ENCODE results near the gene MAPK8IP2. TPM values are rescaled to one million over a fixed set of nuclear protein-coding genes. Genes with fewer than 3 reads are reported as not detected.
A peak's percentile ranks its signal among the peaks of the same experiment; 100 is the strongest.

Gene MAPK8IP2
- total and polyA plus RNA-seq, 2 of the 13 experiments (the other 11 are each of a cell fraction or from before 2014, with no cell fraction given), result 1.3 to 2.6 TPM

GRCh38 chr22:50583294-50583861, 17.2 kb upstream of the MAPK8IP2 start:
- peak overlapping the region; percentile 95 for H3K4me2 ChIP-seq (ENCODE audit: low read depth, low read length)
- WGBS (ENCODE audit: low lambda C conversion rate), result 5% methylated on average over 28 of the region's 37 CpGs
- FAIRE-seq, result no peak
- peaks cover 32% of the 10 kb centered on the region for H3K4me1 ChIP-seq (ENCODE audit: insufficient read depth, low read length)
- H3K4me3 ChIP-seq (replicated peaks in 1 of 3; ENCODE audit: insufficient read depth in 1 of 3, low read depth in 2 of 3, low read length in 3 of 3), result peak overlapping the region; percentile 70 to 91 (median 87)
- ChIA-PET POLR2A (interaction anchor here (1.0 to 2.7 kb wide), 16 partner anchors 10 to 289 kb away, joined by 3 to 30 read pairs (median 6); partner anchors contain the start of genes KLHDC7B, LMF2, MIOX and NCAPH2), CTCF (ENCODE audit: low intra/inter-chr PET ratio, low total read pairs) (interaction anchor here (0.7 kb wide), 1 partner anchor 39 kb away, joined by 3 read pairs; no protein-coding TSS in a partner anchor)
- intact Hi-C loops (cut with micrococcal nuclease; ENCODE audit: unreplicated experiment), result no loop called here
- H3K9ac ChIP-seq (ENCODE audit: insufficient read depth, low read depth, low read length), result peak overlapping the region; percentile 94
- H3K9me3 ChIP-seq (ENCODE audit: low read length), result no peaks in the 10 kb centered on the region
- peaks cover 0 to 3% of the 10 kb centered on the region in 2 experiments; a peak in 2 of 5 replicates for H3K36me3 ChIP-seq (replicated peaks in 1 of 2; ENCODE audit: control insufficient read depth in 1 of 2, insufficient read depth in 2 of 2, low read length in 2 of 2)
- H3K27me3 ChIP-seq (ENCODE audit: control insufficient read depth in 1 of 2, insufficient read depth in 2 of 2, low read length in 2 of 2), result no peaks in the 10 kb centered on the region
- peak overlapping the region; percentile 98 for H3K27ac ChIP-seq (ENCODE audit: extremely low read length, insufficient read depth, low read length)
- DNase-seq (ENCODE audit: low spot score), result peak; percentile 18
- H2AFZ ChIP-seq (ENCODE audit: low read length), result no peak overlapping the region
- H3K79me2 ChIP-seq (ENCODE audit: insufficient read depth, low read length), result no peaks in the 10 kb centered on the region
- TSS peak; percentile 79 for BruUV-seq (replicated peaks)
- peak; percentile 46 for ATAC-seq
- H4K20me1 ChIP-seq (ENCODE audit: insufficient read depth, low read length), result no peaks in the 10 kb centered on the region
- in situ Hi-C loops (cut with HindIII; ENCODE audit: extremely low pct_ligation_motif_present, low pct_unique_long_range_greater_than_20kb), result loop anchor here (5.0 kb wide), 1 partner anchor 114 kb away; no protein-coding TSS in a partner anchor
- TF ChIP-seq, protein P1, sequence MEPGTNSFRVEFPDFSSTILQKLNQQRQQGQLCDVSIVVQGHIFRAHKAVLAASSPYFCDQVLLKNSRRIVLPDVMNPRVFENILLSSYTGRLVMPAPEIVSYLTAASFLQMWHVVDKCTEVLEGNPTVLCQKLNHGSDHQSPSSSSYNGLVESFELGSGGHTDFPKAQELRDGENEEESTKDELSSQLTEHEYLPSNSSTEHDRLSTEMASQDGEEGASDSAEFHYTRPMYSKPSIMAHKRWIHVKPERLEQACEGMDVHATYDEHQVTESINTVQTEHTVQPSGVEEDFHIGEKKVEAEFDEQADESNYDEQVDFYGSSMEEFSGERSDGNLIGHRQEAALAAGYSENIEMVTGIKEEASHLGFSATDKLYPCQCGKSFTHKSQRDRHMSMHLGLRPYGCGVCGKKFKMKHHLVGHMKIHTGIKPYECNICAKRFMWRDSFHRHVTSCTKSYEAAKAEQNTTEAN (CRISPR knock-in tag; conservative IDR thresholded peaks at IDR 0.05), result 0 out of 2 replicates have a peak, but pooled peaks have one; percentile 30
- TF ChIP-seq, protein P2, sequence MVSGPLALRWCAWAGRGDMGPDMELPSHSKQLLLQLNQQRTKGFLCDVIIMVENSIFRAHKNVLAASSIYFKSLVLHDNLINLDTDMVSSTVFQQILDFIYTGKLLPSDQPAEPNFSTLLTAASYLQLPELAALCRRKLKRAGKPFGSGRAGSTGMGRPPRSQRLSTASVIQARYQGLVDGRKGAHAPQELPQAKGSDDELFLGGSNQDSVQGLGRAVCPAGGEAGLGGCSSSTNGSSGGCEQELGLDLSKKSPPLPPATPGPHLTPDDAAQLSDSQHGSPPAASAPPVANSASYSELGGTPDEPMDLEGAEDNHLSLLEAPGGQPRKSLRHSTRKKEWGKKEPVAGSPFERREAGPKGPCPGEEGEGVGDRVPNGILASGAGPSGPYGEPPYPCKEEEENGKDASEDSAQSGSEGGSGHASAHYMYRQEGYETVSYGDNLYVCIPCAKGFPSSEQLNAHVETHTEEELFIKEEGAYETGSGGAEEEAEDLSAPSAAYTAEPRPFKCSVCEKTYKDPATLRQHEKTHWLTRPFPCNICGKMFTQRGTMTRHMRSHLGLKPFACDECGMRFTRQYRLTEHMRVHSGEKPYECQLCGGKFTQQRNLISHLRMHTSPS (CRISPR knock-in tag; IDR thresholded peaks at IDR 0.05; ENCODE audit: low read depth), result peak; percentile 70; the same call in 1 of the 2 replicates
- TF ChIP-seq KLF15 (CRISPR knock-in tag; IDR thresholded peaks at IDR 0.05; ENCODE audit: borderline replicate concordance) (no peak), HOXA9 (CRISPR knock-in tag; IDR thresholded peaks at IDR 0.05; ENCODE audit: borderline replicate concordance) (0 out of 2 replicates have a peak, but pooled peaks have one; percentile 4), ZNF337 (CRISPR knock-in tag; IDR thresholded peaks at IDR 0.05; ENCODE audit: borderline replicate concordance, low read depth) (peak; percentile 21; the same call in 1 of the 2 replicates), SALL1 (CRISPR knock-in tag; IDR thresholded peaks at IDR 0.05) (0 out of 2 replicates have a peak, but pooled peaks have one; percentile 34), MED13 (CRISPR knock-in tag; IDR thresholded peaks at IDR 0.05) (0 out of 2 replicates have a peak, but pooled peaks have one; percentile 35), ZNF879 (CRISPR knock-in tag; IDR thresholded peaks at IDR 0.05) (no peak), HNRNPLL (IDR thresholded peaks at IDR 0.05; ENCODE audit: low read depth, low read length, poor library complexity, severe bottlenecking) (peak; percentile 71), ZFYVE20 (CRISPR knock-in tag; IDR thresholded peaks at IDR 0.05; ENCODE audit: borderline replicate concordance, low read depth) (peak; percentile 52; the same call in 1 of the 2 replicates), SKI (IDR thresholded peaks at IDR 0.05; ENCODE audit: partially characterized antibody) (no peak), ZNF773 (CRISPR knock-in tag; IDR thresholded peaks at IDR 0.05; ENCODE audit: borderline replicate concordance) (no peak), LCORL (IDR thresholded peaks at IDR 0.05) (no peak), LCORL (CRISPR knock-in tag; IDR thresholded peaks at IDR 0.05) (0 out of 2 replicates have a peak, but pooled peaks have one; percentile 7)
- TF ChIP-seq, protein P3, sequence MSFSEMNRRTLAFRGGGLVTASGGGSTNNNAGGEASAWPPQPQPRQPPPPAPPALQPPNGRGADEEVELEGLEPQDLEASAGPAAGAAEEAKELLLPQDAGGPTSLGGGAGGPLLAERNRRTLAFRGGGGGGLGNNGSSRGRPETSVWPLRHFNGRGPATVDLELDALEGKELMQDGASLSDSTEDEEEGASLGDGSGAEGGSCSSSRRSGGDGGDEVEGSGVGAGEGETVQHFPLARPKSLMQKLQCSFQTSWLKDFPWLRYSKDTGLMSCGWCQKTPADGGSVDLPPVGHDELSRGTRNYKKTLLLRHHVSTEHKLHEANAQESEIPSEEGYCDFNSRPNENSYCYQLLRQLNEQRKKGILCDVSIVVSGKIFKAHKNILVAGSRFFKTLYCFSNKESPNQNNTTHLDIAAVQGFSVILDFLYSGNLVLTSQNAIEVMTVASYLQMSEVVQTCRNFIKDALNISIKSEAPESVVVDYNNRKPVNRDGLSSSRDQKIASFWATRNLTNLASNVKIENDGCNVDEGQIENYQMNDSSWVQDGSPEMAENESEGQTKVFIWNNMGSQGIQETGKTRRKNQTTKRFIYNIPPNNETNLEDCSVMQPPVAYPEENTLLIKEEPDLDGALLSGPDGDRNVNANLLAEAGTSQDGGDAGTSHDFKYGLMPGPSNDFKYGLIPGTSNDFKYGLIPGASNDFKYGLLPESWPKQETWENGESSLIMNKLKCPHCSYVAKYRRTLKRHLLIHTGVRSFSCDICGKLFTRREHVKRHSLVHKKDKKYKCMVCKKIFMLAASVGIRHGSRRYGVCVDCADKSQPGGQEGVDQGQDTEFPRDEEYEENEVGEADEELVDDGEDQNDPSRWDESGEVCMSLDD (CRISPR knock-in tag; IDR thresholded peaks at IDR 0.05; ENCODE audit: borderline replicate concordance), result no peak
